GM19351 (cell line): ENCODE data around the gene SYNE2.
"Not testable (repeated sequence)": the region's sequence is repeated elsewhere in the genome, so short reads cannot be mapped to it uniquely, and the experiment has no call there.

ENCODE experiments used
- ATAC-seq: cut with Tn5 transposase; IDR thresholded peaks from one replicate; pipeline ENCODE4 v1.9.1; 2021; ENCODE audit warnings: mild to moderate bottlenecking, moderate library complexity; ENCODE audit not compliant: unreplicated experiment

The SYNE2 gene

GRCh38 chr14:64117671-64118402, 265.0 kb downstream of the SYNE2 start:
- no peak for ATAC-seq

DNA sequence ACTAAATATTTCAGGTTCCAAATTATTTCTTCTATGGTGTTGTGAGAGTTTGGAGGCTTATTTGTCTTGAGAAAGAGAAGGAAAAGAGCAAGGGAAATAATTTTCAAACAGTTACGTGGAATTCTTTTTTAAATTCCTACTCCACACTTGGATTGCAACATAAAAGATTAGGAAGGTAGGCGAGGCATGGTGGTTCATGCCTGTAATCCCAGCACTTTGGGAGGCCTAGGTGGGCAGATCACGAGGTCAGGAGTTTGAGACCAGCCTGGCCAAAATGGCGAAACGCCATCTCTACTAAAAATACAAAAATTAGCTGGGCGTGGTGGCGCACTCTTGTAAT, 265.6 kb downstream of the SYNE2 start:
- ATAC-seq, result not testable (repeated sequence)

DNA sequence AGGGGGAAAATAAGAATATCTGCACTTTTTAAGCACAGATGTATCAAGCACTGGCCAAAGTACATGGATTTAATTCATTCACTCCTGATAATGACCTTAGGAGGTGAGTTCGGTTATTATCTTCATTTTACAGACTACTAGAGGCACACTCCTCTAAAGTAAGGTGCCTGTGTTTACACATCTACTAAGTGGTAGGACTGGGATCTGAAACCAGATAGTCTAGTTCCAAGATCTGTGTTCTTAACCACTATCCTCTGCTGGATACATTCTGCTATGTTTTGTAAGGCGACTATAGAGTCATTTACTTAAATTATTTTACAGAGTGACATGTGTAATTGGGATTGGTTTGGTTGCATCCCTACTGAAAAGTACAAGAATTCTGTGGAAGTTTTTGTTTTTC, 266.1 kb downstream of the SYNE2 start:
- no peak for ATAC-seq

GRCh38 chr14:64119500-64119899, 266.7 kb downstream of the SYNE2 start:
- ATAC-seq, result no peak

GRCh38 chr14:64119980-64120379, 267.2 kb downstream of the SYNE2 start:
- no peak for ATAC-seq

DNA sequence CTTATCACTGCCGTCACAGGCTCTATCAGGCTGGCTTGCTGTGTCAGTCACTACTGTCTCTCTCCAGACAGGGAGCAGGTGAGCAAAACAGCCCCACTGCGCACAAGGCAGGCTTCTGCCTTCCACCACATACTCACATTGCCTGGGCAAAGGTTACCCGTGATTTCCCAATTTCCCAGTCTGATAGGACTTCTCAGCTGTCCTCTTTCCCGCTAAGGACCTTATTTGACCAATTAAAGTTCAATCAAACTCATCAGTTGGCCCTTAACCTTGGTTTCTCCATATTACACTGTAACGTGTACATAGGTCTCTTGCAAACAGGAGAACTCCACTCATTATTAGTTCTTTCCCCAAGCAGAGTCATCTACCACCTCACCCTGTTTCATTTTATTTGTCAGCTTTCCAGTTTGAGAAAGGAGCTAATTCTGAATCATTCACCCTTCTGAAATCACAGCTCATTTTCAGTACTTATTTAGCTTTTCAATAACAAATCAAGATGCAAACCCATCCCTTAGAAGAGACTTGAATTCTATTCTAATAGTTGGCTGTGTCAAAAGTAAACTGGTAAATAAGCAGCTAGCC, 270.5 kb downstream of the SYNE2 start:
- ATAC-seq, result no peak

GRCh38 chr14:64125270-64125669, 272.5 kb downstream of the SYNE2 start:
- ATAC-seq, result no peak

- ATAC-seq, result no peak
Measured at GRCh38 chr14:64126548-64126947, 273.7 kb downstream of the SYNE2 start.

GRCh38 chr14:64137657-64138290, 285.0 kb downstream of the SYNE2 start:
- ATAC-seq, result no peak

GRCh38 chr14:64147126-64147790, 294.5 kb downstream of the SYNE2 start:
- no peak for ATAC-seq

- ATAC-seq, result no peak
Measured at GRCh38 chr14:64149921-64150320, 297.1 kb downstream of the SYNE2 start.

DNA sequence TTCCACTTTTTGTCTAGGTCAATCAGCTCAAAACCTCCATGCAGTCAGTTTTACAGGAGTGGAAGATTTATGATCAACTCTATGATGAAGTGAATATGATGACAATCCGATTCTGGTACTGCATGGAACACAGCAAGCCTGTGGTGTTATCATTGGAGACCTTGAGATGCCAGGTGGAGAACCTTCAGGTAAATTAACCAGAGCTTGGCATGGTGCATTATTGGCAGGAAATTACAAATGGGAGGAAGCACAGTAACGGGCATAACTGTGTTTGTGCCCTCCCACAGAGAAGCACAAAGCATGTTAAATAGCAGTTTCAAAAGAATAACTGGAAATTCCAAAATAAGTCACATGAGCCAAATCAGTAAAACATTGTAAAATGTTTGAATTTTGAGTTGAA, 305.8 kb downstream of the SYNE2 start:
- no peak for ATAC-seq

GRCh38 chr14:64159588-64159987, 306.8 kb downstream of the SYNE2 start:
- no peak for ATAC-seq

DNA sequence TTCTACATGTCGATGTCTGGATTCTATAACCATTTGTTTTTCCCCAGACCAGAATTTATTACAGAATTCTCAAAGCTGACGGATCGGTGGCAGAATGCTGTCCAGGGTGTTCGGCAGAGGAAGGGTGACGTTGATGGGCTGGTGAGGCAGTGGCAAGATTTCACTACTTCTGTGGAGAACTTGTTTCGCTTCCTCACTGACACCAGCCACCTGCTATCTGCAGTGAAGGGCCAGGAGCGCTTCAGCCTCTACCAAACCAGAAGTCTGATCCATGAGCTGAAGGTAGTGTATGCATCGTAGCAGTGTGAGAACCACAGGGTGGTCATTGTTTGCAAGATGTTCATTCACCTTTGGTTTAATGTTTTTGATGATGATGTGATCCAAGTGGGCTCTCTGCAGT, 317.4 kb downstream of the SYNE2 start:
- no peak for ATAC-seq

DNA sequence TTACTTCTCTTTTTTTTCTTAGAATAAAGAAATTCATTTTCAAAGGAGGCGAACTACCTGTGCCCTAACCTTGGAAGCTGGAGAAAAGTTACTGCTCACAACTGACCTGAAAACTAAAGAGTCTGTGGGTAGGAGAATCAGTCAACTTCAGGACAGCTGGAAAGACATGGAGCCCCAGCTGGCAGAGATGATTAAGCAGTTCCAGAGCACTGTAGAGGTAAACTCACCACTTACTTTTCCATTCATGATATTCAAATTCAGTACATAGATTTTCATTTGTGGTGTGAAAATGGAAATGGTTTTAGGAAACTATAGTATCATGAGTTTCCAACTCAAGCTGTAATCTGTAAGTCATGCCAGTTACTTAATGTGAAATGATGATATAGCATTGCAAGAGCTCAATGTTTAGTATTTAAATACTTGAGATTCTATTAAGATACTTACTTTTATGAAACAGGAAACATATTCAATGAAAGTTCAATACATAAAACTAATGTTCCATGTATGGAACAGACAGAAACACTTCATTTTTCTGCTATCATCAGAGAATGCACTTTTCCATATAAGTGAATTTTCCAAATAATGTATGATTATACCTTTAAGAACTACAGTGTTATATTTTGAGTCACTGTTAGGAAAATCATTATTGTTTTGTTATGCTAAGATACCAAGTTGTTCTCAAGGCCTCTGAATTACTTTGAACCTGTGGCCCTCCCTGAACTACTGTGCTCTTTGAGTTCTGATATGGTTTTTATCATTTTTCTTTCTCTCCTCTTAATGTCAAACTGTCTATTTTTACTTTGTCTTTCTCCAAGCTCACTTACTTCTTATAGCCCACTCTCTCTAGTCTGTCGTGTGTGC, 322.3 kb downstream of the SYNE2 start:
- ATAC-seq, result no peak

- no peak for ATAC-seq
Measured at GRCh38 chr14:64176330-64176729, 323.5 kb downstream of the SYNE2 start.

GRCh38 chr14:64178814-64179213, 326.0 kb downstream of the SYNE2 start:
- ATAC-seq, result no peak

- not testable (repeated sequence) for ATAC-seq
Measured at GRCh38 chr14:64182908-64183307, 330.1 kb downstream of the SYNE2 start.

DNA sequence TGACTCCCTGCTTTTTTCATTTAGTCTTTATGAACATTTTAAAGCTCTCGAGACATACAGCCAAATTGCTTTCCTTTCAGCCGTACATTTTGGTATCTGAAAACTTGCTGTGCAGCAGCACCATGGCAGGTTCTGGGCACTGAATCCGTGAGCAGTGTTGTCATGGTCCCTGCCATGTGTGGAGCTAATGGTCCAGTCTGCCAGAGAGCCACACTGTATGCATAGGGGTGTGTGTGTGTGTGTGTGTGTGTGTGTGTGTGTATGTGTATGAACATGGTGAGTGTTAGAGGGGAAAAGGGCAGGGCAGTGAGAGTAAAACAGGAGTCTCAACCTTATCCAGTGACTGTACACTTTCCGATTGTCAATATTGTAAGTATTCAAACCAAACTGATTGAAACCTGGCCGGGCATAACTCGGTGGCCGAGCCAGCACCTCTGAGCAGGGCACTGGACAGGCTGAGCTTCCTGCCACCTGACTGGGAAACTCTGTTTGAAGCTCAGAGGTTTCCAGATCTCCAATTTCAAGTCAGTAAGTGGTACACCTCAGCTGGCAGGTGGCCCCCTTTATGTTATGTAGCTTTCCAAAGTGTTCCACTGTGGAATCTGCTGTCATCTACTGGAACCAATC, 331.4 kb downstream of the SYNE2 start:
- no peak for ATAC-seq

DNA sequence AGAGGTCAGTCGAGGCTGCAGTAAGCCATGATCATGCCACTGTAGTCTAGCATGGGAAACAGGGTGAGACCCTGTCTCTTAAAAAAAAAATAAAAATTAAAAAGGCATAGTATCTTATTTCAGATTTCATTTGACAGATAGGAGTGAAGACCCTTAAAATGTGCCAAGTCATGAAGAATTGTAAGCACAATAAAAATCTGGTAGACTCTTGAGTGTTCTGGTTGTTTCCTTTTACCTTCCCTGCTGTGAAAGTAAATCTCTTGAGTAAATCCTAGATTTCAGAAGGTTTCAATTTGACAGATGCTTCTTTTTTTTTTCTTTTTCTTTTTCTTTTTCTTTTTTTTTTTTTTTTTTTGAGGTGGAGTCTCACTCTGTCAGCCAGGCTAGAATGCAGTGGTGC, 332.4 kb downstream of the SYNE2 start:
- no peak for ATAC-seq
